ENCODE measurements around the gene KRT76.

The KRT76 gene

GRCh38 chr12:52818887-52819420 is 41.8 kb upstream of the KRT76 start:
- no peak for TF ChIP-seq BHLHE40 (IDR thresholded peaks at IDR 0.05; ENCODE audit: borderline replicate concordance)
- TF ChIP-seq FOXK2 (IDR thresholded peaks at IDR 0.05): no peak
- TF ChIP-seq HDGF (IDR thresholded peaks at IDR 0.05; ENCODE audit: borderline replicate concordance): no peak
- no peak for TF ChIP-seq ARNT (IDR thresholded peaks at IDR 0.05)
- TF ChIP-seq, protein P1, sequence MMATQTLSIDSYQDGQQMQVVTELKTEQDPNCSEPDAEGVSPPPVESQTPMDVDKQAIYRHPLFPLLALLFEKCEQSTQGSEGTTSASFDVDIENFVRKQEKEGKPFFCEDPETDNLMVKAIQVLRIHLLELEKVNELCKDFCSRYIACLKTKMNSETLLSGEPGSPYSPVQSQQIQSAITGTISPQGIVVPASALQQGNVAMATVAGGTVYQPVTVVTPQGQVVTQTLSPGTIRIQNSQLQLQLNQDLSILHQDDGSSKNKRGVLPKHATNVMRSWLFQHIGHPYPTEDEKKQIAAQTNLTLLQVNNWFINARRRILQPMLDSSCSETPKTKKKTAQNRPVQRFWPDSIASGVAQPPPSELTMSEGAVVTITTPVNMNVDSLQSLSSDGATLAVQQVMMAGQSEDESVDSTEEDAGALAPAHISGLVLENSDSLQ (IDR thresholded peaks at IDR 0.05): no peak
- no peak for TF ChIP-seq FOXM1 (IDR thresholded peaks at IDR 0.05; ENCODE audit: borderline replicate concordance)
- TF ChIP-seq SUZ12 (IDR thresholded peaks at IDR 0.05): no peak
- no peak for DNase-seq (ENCODE audit: extremely low spot score)
- CTCF ChIA-PET: no interaction called here
- POLR2A ChIA-PET: no interaction called here

DNA sequence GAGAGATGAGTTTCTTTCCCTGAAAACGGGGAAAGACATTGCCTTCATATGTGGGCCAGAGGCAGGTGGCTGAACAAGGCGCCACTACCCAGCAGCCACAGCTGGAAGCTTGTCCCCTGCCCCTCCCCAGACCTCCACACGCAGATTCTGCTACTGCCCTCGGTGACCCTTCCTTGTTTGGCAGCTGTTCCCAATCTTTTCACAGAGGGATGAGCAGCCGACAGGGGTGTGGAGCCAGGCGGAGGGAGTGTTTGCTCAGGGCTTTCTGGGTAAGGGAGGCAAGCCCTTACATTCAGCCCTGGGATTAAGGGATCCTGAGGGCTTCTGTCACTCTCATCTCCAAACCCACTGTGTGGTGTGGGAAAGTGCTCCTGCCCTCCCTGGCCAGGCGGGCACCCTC is 41.2 kb upstream of the KRT76 start:
- DNase-seq (ENCODE audit: extremely low spot score): no peak
- ChIA-PET CTCF (interaction anchor here (0.9 kb wide), 1 partner anchor 162 kb away, joined by 4 read pairs; no protein-coding TSS in a partner anchor), POLR2A (no interaction called here)
- no peak for TF ChIP-seq HDGF (IDR thresholded peaks at IDR 0.05; ENCODE audit: borderline replicate concordance)
- no peak for TF ChIP-seq SP1 (IDR thresholded peaks at IDR 0.05)
- no peak for TF ChIP-seq FOXA1 (IDR thresholded peaks at IDR 0.05)
- TF ChIP-seq FOXM1 (IDR thresholded peaks at IDR 0.05; ENCODE audit: borderline replicate concordance): no peak
- no peak for TF ChIP-seq LEF1 (IDR thresholded peaks at IDR 0.05; ENCODE audit: borderline replicate concordance)
- TF ChIP-seq SUZ12 (IDR thresholded peaks at IDR 0.05): no peak

DNA sequence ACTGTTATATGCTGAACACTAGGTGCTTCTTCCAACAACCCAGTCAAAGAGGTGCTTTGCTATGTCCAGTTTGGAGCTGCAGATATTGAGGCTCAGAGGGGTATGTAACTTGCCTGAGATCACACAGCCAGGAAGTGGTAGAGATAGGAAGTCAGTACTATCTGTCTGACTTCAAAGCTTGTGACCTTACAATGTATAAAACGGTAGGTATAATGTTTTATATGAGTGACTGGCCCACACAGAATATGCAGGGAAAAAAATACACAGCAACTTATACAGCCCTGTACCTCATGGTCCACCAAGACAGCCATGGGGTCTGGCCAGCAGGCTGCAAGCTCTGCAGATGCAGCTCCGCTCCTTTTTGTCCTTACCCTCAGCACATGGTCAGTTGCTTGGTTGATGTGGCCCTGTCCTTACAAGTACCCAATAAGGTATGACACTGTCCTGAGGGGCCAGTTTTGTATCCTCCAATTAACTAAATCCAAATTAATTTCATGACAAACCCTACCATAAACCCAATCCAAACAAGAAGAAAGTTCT is 40.6 kb upstream of the KRT76 start:
- TF ChIP-seq SUZ12 (IDR thresholded peaks at IDR 0.05): no peak
- no peak for TF ChIP-seq SP1 (IDR thresholded peaks at IDR 0.05)
- no peak for TF ChIP-seq ARNT (IDR thresholded peaks at IDR 0.05)
- TF ChIP-seq CTBP1 (IDR thresholded peaks at IDR 0.05; ENCODE audit: borderline replicate concordance): no peak
- TF ChIP-seq FOXA1 (IDR thresholded peaks at IDR 0.05): no peak
- ChIA-PET POLR2A (no interaction called here), CTCF (interaction anchor here (0.9 kb wide), 1 partner anchor 162 kb away, joined by 4 read pairs; no protein-coding TSS in a partner anchor)
- no peak for DNase-seq (ENCODE audit: extremely low spot score)

- ChIA-PET CTCF (interaction anchor here (0.6 to 0.9 kb wide), 2 partner anchors 48 to 163 kb away, joined by 3 to 4 read pairs; no protein-coding TSS in a partner anchor), POLR2A (no interaction called here)
- TF ChIP-seq, protein P1 (IDR thresholded peaks at IDR 0.05): no peak
- TF ChIP-seq NFRKB (IDR thresholded peaks at IDR 0.05) (no peak), TARDBP (IDR thresholded peaks at IDR 0.05) (no peak), ARNT (IDR thresholded peaks at IDR 0.05) (no peak), ZNF384 (IDR thresholded peaks at IDR 0.05) (no peak), FOXM1 (IDR thresholded peaks at IDR 0.05; ENCODE audit: borderline replicate concordance) (no peak), FOXK2 (IDR thresholded peaks at IDR 0.05) (no peak), SUZ12 (IDR thresholded peaks at IDR 0.05) (no peak), BHLHE40 (IDR thresholded peaks at IDR 0.05; ENCODE audit: borderline replicate concordance) (no peak), CTBP1 (IDR thresholded peaks at IDR 0.05; ENCODE audit: borderline replicate concordance) (no peak), FOXA1 (IDR thresholded peaks at IDR 0.05) (no peak), L3MBTL2 (conservative IDR thresholded peaks at IDR 0.05) (no peak), HDGF (IDR thresholded peaks at IDR 0.05; ENCODE audit: borderline replicate concordance) (no peak)
- DNase-seq (ENCODE audit: extremely low spot score): no peak
Measured at GRCh38 chr12:52817003-52817698, 40.0 kb upstream of the KRT76 start.

DNA sequence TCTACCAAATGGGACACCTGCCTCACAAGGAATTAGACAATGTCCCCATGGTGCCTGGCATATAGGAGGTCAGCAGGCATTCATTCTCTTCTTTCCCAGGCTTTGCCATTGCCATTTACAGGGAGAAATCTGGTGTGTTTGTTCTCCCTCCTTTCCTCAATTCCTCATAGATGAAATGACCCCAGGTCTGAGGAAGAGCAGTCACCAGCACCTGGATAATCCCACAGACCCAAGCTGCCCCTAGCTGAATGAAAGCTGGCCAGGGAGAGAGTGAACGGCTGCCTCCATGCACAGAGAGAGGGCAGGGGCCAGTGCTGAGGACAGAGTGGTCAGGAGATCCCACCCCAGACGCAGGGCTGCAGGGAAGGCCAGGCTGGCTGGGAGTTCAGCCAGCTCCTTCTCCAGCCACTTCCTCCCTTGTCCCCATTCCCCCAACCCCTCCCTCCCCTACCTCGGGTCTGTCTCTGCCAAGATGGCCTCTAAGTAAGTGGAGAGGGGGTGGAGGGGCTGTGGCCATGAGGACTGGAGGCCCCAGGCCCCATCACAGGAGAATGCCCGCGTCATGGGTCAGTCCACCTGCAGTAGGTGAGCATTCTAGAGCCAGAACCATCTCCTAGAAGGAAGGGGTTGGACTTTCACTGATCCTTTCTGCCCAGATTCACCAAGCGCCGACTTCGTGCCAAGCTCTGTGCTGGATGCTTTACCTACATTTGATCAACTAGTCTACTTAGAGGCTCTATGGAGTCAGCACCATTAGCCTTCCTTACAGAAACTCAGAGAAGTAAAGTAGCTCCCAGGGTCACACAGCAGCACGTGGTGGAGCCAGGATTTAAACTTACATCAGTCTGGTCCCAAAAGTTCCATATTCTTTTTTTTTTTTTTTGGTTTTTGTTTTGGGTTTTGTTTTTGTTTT is 38.8 kb upstream of the KRT76 start:
- ChIA-PET POLR2A (no interaction called here), CTCF (no interaction called here)
- no peak for DNase-seq (ENCODE audit: extremely low spot score)
- no peak for TF ChIP-seq L3MBTL2 (conservative IDR thresholded peaks at IDR 0.05)
- TF ChIP-seq ZNF384 (IDR thresholded peaks at IDR 0.05): no peak
- TF ChIP-seq, protein P1 (IDR thresholded peaks at IDR 0.05): no peak
- no peak for TF ChIP-seq FOXM1 (IDR thresholded peaks at IDR 0.05; ENCODE audit: borderline replicate concordance)
- TF ChIP-seq ELF4 (IDR thresholded peaks at IDR 0.05): no peak
- no peak for TF ChIP-seq LEF1 (IDR thresholded peaks at IDR 0.05; ENCODE audit: borderline replicate concordance)
- TF ChIP-seq ARNT (IDR thresholded peaks at IDR 0.05): no peak
- TF ChIP-seq FOXK2 (IDR thresholded peaks at IDR 0.05): no peak
- TF ChIP-seq TARDBP (IDR thresholded peaks at IDR 0.05): no peak
- TF ChIP-seq FOXA1 (IDR thresholded peaks at IDR 0.05): no peak
- no peak for TF ChIP-seq BHLHE40 (IDR thresholded peaks at IDR 0.05; ENCODE audit: borderline replicate concordance)
- TF ChIP-seq CTBP1 (IDR thresholded peaks at IDR 0.05; ENCODE audit: borderline replicate concordance): no peak
- TF ChIP-seq NFRKB (IDR thresholded peaks at IDR 0.05): no peak
- TF ChIP-seq SUZ12 (IDR thresholded peaks at IDR 0.05): no peak
- no peak for TF ChIP-seq HDGF (IDR thresholded peaks at IDR 0.05; ENCODE audit: borderline replicate concordance)
- no peak for TF ChIP-seq SP1 (IDR thresholded peaks at IDR 0.05)

Measured in HEK293T (cell line).